Sigmoid colon (tissue), 7 donors: ENCODE measurements around the gene ZFC3H1. TPM values are rescaled to one million over a fixed set of nuclear protein-coding genes. Genes with fewer than 3 reads are reported as not detected.

Source experiments
- DNase-seq: peaks from one replicate; pipeline ENCODE4 v3.0.0-alpha.2; 2019
- H3K27ac ChIP-seq, 4 donors: fragments of 200-600 bp; sonication (generic); one replicate each; pipeline ENCODE4 v1.5.1; 2016 to 2019; ENCODE audit warnings: mild to moderate bottlenecking in 1 of 4
- H3K27me3 ChIP-seq, 3 donors: fragments of 200-600 bp; sonication (generic); one replicate each; pipeline ENCODE4 v1.5.1; 2019; ENCODE audit warnings: mild to moderate bottlenecking in 1 of 3
- H3K36me3 ChIP-seq, 4 donors: fragments of 200-600 bp; sonication (generic); one replicate each; pipeline ENCODE4 v1.5.1; 2016 to 2019
- H3K4me1 ChIP-seq, 4 donors: fragments of 200-600 bp; sonication (generic); one replicate each; pipeline ENCODE4 v1.5.1; 2017 to 2019
- H3K4me3 ChIP-seq, 4 donors: fragments of 200-600 bp; sonication (generic); one replicate each; pipeline ENCODE4 v1.5.1; 2017 to 2019; ENCODE audit warnings: mild to moderate bottlenecking in 2 of 4, moderate library complexity in 1 of 4
- H3K9me3 ChIP-seq, 4 donors: fragments of 200-600 bp in 3 of 4; sonication (generic) in 3 of 4; one replicate each; pipeline versions ENCODE4 v1.5.1 to v1.6.1; 2013 to 2019
- EP300 ChIP-seq, 4 donors: sonication (generic); formaldehyde crosslinking; IDR thresholded peaks; one replicate each; pipeline ENCODE4 v1.6.1; 2017; ENCODE audit warnings: antibody characterized with exemption in 4 of 4
- POLR2A ChIP-seq, 2 donors: fragments of 450-650 bp; IDR thresholded peaks; one replicate each; pipeline ENCODE4 v1.6.1; 2016; ENCODE audit warnings: antibody characterized with exemption in 2 of 2, mild to moderate bottlenecking in 2 of 2, moderate library complexity in 2 of 2
- POLR2AphosphoS5 ChIP-seq, 4 donors: sonication (generic); formaldehyde crosslinking; IDR thresholded peaks; one replicate each; pipeline ENCODE4 v1.6.1; 2017; ENCODE audit warnings: antibody characterized with exemption in 4 of 4
- WGBS, 2 donors: extraction: QIAGEN DNeasy Blood & Tissue Kit; methylation state at CpG; one replicate each; pipeline ENCODE4 v1.1.7; 2013; 5-methylcytosine and 5-hydroxymethylcytosine counted together
- intact Hi-C: fragments of 100-400 bp; cut with DNase I; formaldehyde crosslinking; loops from one replicate; pipeline ENCODE4 v1.15.1; 2023
- polyA plus RNA-seq, 3 donors: library from polyadenylated mRNA; stranded (reverse); fragments of 200-250 nt; gene quantifications; one replicate each; pipeline ENCODE4 v1.2.3, GENCODE V29; 2013
- total RNA-seq, 4 donors: library from RNA; depleted of rRNA; stranded (reverse); fragments of >200 nt; gene quantifications; one replicate each; pipeline ENCODE4 v1.1.0, GENCODE V29; 2016
- TF ChIP-seq, protein P1 (sequence below), 4 experiments: fragments of 450-650 bp in 3 of 4; fragments of 200-600 bp in 1 of 4; IDR thresholded peaks; one replicate each; pipeline ENCODE4 v1.5.1; 2016 to 2019; ENCODE audit warnings: antibody characterized with exemption in 4 of 4, mild to moderate bottlenecking in 3 of 4, moderate library complexity in 2 of 4
- donor health status: healthy with polysubstance abuse.
- donor health status: Bipolar disorder and iron deficiency.
- donor health status: healthy.

ZFC3H1 gene, protein sequence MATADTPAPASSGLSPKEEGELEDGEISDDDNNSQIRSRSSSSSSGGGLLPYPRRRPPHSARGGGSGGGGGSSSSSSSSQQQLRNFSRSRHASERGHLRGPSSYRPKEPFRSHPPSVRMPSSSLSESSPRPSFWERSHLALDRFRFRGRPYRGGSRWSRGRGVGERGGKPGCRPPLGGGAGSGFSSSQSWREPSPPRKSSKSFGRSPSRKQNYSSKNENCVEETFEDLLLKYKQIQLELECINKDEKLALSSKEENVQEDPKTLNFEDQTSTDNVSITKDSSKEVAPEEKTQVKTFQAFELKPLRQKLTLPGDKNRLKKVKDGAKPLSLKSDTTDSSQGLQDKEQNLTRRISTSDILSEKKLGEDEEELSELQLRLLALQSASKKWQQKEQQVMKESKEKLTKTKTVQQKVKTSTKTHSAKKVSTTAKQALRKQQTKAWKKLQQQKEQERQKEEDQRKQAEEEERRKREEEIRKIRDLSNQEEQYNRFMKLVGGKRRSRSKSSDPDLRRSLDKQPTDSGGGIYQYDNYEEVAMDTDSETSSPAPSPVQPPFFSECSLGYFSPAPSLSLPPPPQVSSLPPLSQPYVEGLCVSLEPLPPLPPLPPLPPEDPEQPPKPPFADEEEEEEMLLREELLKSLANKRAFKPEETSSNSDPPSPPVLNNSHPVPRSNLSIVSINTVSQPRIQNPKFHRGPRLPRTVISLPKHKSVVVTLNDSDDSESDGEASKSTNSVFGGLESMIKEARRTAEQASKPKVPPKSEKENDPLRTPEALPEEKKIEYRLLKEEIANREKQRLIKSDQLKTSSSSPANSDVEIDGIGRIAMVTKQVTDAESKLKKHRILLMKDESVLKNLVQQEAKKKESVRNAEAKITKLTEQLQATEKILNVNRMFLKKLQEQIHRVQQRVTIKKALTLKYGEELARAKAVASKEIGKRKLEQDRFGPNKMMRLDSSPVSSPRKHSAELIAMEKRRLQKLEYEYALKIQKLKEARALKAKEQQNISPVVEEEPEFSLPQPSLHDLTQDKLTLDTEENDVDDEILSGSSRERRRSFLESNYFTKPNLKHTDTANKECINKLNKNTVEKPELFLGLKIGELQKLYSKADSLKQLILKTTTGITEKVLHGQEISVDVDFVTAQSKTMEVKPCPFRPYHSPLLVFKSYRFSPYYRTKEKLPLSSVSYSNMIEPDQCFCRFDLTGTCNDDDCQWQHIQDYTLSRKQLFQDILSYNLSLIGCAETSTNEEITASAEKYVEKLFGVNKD (N-terminal part only)
- total RNA-seq (10 to 100 TPM; 38.7 to 87.8 (median 52.3) TPM), polyA plus RNA-seq (10 to 100 TPM in 1 of 3 donors, 1 to 10 TPM in 2; 3.0 to 19.9 (median 4.8) TPM)

DNA sequence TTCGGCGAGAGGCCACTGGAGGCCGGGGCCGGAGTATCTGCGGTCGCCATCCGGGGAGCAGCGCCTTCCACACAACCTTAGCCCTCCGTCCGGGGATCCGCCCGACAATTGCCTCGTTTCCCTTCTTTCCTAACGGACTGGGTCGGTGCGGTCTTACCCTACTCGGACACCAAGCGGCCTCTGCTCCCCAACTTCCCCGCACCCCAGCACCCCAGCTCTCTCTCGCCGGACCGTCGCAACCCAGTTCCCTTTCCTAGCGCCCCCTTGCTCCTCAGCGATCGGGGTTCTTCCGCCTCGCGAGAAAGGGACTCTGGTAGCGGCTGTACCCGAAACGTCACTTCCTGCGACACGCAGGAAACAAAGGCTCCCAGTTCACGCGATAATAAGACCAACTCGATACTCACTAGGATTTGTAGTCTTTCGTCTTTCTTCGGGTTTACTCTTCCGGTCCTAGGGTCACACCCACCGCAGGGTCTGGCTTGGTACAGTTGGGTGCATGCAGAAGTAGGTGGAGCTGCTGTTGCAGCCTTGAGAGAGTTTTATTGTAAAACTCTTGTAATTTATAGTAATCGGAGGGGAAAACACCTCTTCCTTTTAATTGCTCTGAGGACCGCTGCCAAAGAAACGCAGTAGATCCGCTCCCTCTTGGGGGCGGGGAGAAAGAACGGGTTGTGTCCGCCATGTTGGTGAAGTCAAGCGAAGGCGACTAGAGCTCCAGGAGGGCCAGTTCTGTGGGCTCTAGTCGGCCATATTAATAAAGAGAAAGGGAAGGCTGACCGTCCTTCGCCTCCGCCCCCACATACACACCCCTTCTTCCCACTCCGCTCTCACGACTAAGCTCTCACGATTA, at the start of gene ZFC3H1, which contains the start of gene THAP2:
Gene ZFC3H1 (minus strand): TSS at position 288 of the 850 bp plus-strand sequence. CDS start 238 bp downstream, at position 50.
Gene THAP2 (plus strand): TSS at position 741 of the 850 bp plus-strand sequence. CDS start 209 bp downstream, outside the sequence.
- H3K4me1 ChIP-seq = peaks cover 3 to 43% (median 24%) of the 10 kb centered on the region in 4 donors
- intact Hi-C loops = loop anchor here (2.0 to 5.0 kb wide), 4 partner anchors 23 to 174 kb away; partner anchors contain the start of genes RAB21, TBC1D15 and TMEM19
- 0 to 1% methylated on average over 57 of the region's 57 CpGs for WGBS, 2 donors

DNA sequence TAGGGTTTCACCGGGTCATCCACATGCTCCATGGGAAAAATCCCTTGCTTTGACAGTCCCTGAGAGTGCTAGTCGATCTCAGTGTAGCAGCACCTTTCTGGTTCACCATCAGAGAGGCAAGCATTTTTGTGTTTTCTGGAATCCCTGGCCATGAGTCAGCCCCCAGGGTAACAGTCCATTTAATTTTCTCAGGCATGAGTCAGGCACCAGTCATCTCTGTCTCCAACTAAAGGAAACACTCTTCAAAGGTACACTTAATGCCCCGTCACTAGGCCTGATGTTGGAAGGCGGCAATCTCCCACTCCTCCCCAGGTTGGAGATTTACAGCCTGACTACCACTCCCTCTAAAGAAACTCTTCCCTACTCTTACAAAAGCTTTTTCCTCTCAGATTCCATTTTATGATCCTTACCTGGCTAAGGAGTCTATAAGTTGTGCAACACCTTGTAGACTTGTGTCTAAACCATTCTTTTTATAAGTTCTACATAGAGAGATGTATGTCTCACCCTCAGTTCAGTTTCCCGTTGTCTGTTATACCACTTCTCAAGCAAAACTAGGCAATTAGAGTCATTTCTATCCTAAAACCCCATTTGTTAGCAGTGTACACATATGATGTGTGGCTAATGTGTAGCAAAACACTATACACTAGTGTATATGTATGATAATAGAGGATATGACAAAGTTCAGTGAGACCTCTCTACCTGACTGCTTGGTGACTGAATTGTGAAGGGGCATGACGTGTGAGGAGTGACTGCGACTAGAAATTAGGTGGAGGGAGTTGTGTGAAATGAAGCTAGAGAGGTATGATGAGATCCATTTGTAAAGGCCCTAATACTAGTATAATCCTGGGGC, 46.9 kb upstream of the ZFC3H1 start:
- TF ChIP-seq, protein P1, sequence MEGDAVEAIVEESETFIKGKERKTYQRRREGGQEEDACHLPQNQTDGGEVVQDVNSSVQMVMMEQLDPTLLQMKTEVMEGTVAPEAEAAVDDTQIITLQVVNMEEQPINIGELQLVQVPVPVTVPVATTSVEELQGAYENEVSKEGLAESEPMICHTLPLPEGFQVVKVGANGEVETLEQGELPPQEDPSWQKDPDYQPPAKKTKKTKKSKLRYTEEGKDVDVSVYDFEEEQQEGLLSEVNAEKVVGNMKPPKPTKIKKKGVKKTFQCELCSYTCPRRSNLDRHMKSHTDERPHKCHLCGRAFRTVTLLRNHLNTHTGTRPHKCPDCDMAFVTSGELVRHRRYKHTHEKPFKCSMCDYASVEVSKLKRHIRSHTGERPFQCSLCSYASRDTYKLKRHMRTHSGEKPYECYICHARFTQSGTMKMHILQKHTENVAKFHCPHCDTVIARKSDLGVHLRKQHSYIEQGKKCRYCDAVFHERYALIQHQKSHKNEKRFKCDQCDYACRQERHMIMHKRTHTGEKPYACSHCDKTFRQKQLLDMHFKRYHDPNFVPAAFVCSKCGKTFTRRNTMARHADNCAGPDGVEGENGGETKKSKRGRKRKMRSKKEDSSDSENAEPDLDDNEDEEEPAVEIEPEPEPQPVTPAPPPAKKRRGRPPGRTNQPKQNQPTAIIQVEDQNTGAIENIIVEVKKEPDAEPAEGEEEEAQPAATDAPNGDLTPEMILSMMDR (IDR thresholded peaks at IDR 0.05) = no peak
- TF ChIP-seq EP300 (IDR thresholded peaks at IDR 0.05) = no peak
- no peak for TF ChIP-seq POLR2A (IDR thresholded peaks at IDR 0.05)
- TF ChIP-seq POLR2AphosphoS5 (IDR thresholded peaks at IDR 0.05) = no peak
- Histone ChIP-seq H3K4me1 (no peaks in the 10 kb centered on the region), H3K36me3 (no peaks in the 10 kb centered on the region), H3K9me3 (peaks cover 0 to 3% (median 3%) of the 10 kb centered on the region in 4 donors), H3K27me3 (no peaks in the 10 kb centered on the region), H3K4me3 (no peak overlapping the region), H3K27ac (no peak overlapping the region)
- DNase-seq = no peak
- intact Hi-C loops = no loop called here
- 89 to 90% methylated on average over 7 of the region's 7 CpGs for WGBS, 2 donors

More for the DNA sequence above, at the start of gene ZFC3H1, which contains the start of gene THAP2:
- Histone ChIP-seq H3K27ac (peak within 1 kb of the TSS; percentile 91 to 99 (median 97)), H3K9me3 (no peaks in the 10 kb centered on the region), H3K36me3 (peaks cover 3 to 15% (median 9%) of the 10 kb centered on the region in 4 donors), H3K27me3 (no peaks in the 10 kb centered on the region), H3K4me3 (peak within 1 kb of the TSS; percentile 73 to 90 (median 86))
- DNase-seq = peak; percentile 98
- TF ChIP-seq EP300 (IDR thresholded peaks at IDR 0.05) (no peak), POLR2A (IDR thresholded peaks at IDR 0.05) (peak; percentile 94 to 96), POLR2AphosphoS5 (IDR thresholded peaks at IDR 0.05) (peak; percentile 97 to 99 (median 98))
- TF ChIP-seq, protein P1 (IDR thresholded peaks at IDR 0.05) = no peak

DNA sequence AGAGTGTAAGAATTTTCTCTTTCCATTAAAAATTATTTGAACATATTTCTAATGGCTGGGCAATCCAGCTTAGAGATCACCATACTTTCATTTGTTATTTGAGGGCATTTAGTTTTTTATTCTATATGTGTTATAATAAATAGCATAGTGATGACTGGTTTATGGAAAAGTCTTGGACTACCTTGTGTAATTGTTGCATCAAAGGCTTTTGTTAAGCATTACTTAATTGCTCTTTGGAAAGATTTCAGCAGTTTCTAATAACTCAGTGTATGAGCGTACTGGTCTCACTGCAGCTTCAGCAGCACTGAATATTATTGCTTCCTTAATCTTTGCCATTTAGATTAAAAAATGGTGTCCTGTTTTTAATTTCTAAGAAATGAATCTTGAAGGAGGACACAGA, 45.0 kb upstream of the ZFC3H1 start:
- intact Hi-C loops = no loop called here
- no peaks in the 10 kb centered on the region for H3K4me1 ChIP-seq
- no peaks in the 10 kb centered on the region for H3K36me3 ChIP-seq
- TF ChIP-seq EP300 (IDR thresholded peaks at IDR 0.05) (no peak), POLR2AphosphoS5 (IDR thresholded peaks at IDR 0.05) (no peak), POLR2A (IDR thresholded peaks at IDR 0.05) (no peak)
- TF ChIP-seq, protein P1 (IDR thresholded peaks at IDR 0.05) = no peak
- DNase-seq = no peak
- H3K27ac ChIP-seq = no peak overlapping the region
- no peaks in the 10 kb centered on the region for H3K27me3 ChIP-seq
- 98 to 99% methylated on average over 1 of the region's 1 CpG for WGBS, 2 donors
- H3K4me3 ChIP-seq = no peak overlapping the region
- peaks cover 0 to 3% (median 0%) of the 10 kb centered on the region in 4 donors for H3K9me3 ChIP-seq
